Upper lobe of left lung (tissue), 4 donors: ENCODE data around the gene CELA1.

Experiments
- CTCF ChIP-seq, 6 experiments: fragments of 450-650 bp in 4 of 6; fragments of 200-600 bp in 2 of 6; sonication (generic) in 2 of 6; IDR thresholded peaks; one replicate each; pipeline ENCODE4 v1.5.1; 2016 to 2019; ENCODE audit warnings: antibody characterized with exemption in 6 of 6
- POLR2AphosphoS5 ChIP-seq, 2 donors: sonication (generic); formaldehyde crosslinking; IDR thresholded peaks; one replicate each; pipeline ENCODE4 v1.5.1; 2017; ENCODE audit warnings: antibody characterized with exemption in 2 of 2

DNA sequence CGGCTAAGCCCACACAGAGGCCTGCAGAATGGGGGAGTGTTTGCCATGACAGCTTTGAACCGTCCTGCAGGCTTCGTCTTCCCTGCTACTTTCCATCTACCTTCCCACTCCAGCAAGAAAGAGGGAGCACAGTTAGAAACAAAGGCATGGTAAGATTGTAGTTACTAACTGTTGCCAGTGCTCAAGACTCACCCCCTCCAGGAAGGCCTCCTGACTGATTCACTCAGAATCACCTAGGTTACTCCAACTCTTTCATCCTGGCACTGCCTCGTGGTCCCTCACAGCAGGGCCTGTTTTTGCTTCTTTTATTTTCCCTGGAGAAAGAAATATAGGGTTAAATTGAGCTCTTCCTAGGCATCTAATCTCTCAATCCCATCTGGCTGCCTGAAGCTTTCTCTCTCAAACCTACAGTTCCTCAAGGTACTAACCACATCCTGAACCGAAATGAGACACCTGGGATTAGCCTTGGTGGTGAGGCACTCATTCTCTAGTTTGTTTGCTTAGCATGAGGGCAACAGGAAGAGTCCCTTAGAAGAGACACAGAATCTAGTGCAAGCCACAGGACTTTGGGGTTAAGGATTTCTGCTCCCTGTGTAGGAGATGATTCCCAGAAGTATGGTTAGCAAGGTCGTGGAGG, 36.9 kb upstream of the CELA1 start:
- TF ChIP-seq CTCF (IDR thresholded peaks at IDR 0.05) (no peak), POLR2AphosphoS5 (IDR thresholded peaks at IDR 0.05) (no peak)
